Measurements from ENCODE around the gene ANXA11. TPM values are rescaled to one million over a fixed set of nuclear protein-coding genes. Genes with fewer than 3 reads are reported as not detected.

ANXA11 gene
- total RNA-seq, 4 donors from 2014 or later = 85.1 to 103 (median 87.3) TPM

GRCh38 chr10:80133206-80133605, 72.1 kb downstream of the ANXA11 start:
- no peak for TF ChIP-seq EP300 (IDR thresholded peaks at IDR 0.05)
- TF ChIP-seq POLR2A (IDR thresholded peaks at IDR 0.05) = peak in 1 of 2 donors; percentile 54
- TF ChIP-seq POLR2AphosphoS5 (IDR thresholded peaks at IDR 0.05) = peak in 1 of 3 donors; percentile 49
- Histone ChIP-seq H3K9me3 (no peaks in the 10 kb centered on the region), H3K27ac (peak overlapping the region; percentile 85), H3K36me3 (no peaks in the 10 kb centered on the region), H3K4me3 (peak overlapping the region; percentile 52), H3K27me3 (peaks cover 5% of the 10 kb centered on the region), H3K4me1 (peaks cover 55% of the 10 kb centered on the region)
- 7% methylated on average over 6 of the region's 6 CpGs for WGBS
- DNase-seq (ENCODE audit: low spot score in 2 of 2) = peak; percentile 85 to 86

GRCh38 chr10:80132299-80133139, 72.8 kb downstream of the ANXA11 start, which contains the start of gene PLAC9:
PLAC9 (plus strand) TSS chr10:80132730; CDS start chr10:80132763, 33 bp downstream.
- Histone ChIP-seq H3K9me3 (no peaks in the 10 kb centered on the region), H3K36me3 (no peaks in the 10 kb centered on the region), H3K27ac (peak within 1 kb of the TSS; percentile 85), H3K4me3 (peak within 1 kb of the TSS; percentile 52), H3K4me1 (peaks cover 53% of the 10 kb centered on the region), H3K27me3 (peaks cover 5% of the 10 kb centered on the region)
- 12% methylated on average over 27 of the region's 58 CpGs for WGBS
- no peak for TF ChIP-seq EP300 (IDR thresholded peaks at IDR 0.05)
- no peak for TF ChIP-seq POLR2AphosphoS5 (IDR thresholded peaks at IDR 0.05)
- TF ChIP-seq POLR2A (IDR thresholded peaks at IDR 0.05) = peak in 1 of 2 donors; percentile 65
- TF ChIP-seq, protein P1, sequence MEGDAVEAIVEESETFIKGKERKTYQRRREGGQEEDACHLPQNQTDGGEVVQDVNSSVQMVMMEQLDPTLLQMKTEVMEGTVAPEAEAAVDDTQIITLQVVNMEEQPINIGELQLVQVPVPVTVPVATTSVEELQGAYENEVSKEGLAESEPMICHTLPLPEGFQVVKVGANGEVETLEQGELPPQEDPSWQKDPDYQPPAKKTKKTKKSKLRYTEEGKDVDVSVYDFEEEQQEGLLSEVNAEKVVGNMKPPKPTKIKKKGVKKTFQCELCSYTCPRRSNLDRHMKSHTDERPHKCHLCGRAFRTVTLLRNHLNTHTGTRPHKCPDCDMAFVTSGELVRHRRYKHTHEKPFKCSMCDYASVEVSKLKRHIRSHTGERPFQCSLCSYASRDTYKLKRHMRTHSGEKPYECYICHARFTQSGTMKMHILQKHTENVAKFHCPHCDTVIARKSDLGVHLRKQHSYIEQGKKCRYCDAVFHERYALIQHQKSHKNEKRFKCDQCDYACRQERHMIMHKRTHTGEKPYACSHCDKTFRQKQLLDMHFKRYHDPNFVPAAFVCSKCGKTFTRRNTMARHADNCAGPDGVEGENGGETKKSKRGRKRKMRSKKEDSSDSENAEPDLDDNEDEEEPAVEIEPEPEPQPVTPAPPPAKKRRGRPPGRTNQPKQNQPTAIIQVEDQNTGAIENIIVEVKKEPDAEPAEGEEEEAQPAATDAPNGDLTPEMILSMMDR (IDR thresholded peaks at IDR 0.05) = no peak
- DNase-seq (ENCODE audit: low spot score in 2 of 2) = peak; percentile 82

GRCh38 chr10:80131499-80131901, 73.8 kb downstream of the ANXA11 start:
- no peak overlapping the region for H3K4me3 ChIP-seq
- no peaks in the 10 kb centered on the region for H3K36me3 ChIP-seq
- peaks cover 43% of the 10 kb centered on the region for H3K4me1 ChIP-seq
- H3K27me3 ChIP-seq = peaks cover 5% of the 10 kb centered on the region
- WGBS = 74% methylated on average over 6 of the region's 6 CpGs
- H3K9me3 ChIP-seq = no peaks in the 10 kb centered on the region
- peak in 1 of 2 donors; percentile 43 for DNase-seq (ENCODE audit: low spot score in 2 of 2)
- no peak for TF ChIP-seq EP300 (IDR thresholded peaks at IDR 0.05)
- TF ChIP-seq POLR2AphosphoS5 (IDR thresholded peaks at IDR 0.05) = no peak
- no peak for TF ChIP-seq POLR2A (IDR thresholded peaks at IDR 0.05)
- TF ChIP-seq, protein P1 (IDR thresholded peaks at IDR 0.05) = no peak
- H3K27ac ChIP-seq = no peak overlapping the region

DNA sequence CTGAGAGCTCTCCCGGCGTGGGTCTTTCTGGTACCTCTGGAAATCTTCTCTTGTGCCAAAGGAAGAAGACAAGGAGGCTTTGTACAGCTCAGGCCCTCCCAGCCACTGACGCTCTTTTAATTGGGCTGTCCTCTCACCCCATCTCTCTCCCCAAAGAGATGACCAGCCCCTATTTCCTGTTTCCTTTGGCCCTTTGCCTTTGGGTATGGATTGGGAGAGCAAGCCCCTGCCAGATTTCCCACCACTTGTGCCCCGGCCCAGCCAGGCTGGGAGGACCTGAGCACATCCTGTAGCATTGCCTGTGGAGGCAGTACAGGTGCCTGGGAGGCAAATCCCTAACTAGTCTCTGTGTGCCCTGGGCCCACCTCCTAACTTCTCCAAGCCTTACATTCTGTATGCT, 78.5 kb downstream of the ANXA11 start:
- H3K4me3 ChIP-seq = no peak overlapping the region

GRCh38 chr10:80122746-80123145, 82.6 kb downstream of the ANXA11 start:
- Histone ChIP-seq H3K4me3 (no peak overlapping the region), H3K27me3 (no peaks in the 10 kb centered on the region), H3K4me1 (no peaks in the 10 kb centered on the region), H3K9me3 (no peaks in the 10 kb centered on the region), H3K27ac (no peak overlapping the region), H3K36me3 (no peaks in the 10 kb centered on the region)
- WGBS = 74% methylated on average over 2 of the region's 2 CpGs
- TF ChIP-seq EP300 (IDR thresholded peaks at IDR 0.05) (no peak), POLR2A (IDR thresholded peaks at IDR 0.05) (no peak), POLR2AphosphoS5 (IDR thresholded peaks at IDR 0.05) (no peak)
- TF ChIP-seq, protein P1 (IDR thresholded peaks at IDR 0.05) = no peak
- DNase-seq (ENCODE audit: low spot score in 2 of 2) = no peak

More for the DNA sequence above, 78.5 kb downstream of the ANXA11 start:
- TF ChIP-seq POLR2AphosphoS5 (IDR thresholded peaks at IDR 0.05) = no peak
- no peak for TF ChIP-seq POLR2A (IDR thresholded peaks at IDR 0.05)
- no peak for TF ChIP-seq EP300 (IDR thresholded peaks at IDR 0.05)
- TF ChIP-seq, protein P1 (IDR thresholded peaks at IDR 0.05) = no peak
- no peaks in the 10 kb centered on the region for H3K9me3 ChIP-seq
- H3K27me3 ChIP-seq = no peaks in the 10 kb centered on the region
- H3K36me3 ChIP-seq = no peaks in the 10 kb centered on the region
- 67% methylated on average over 4 of the region's 4 CpGs for WGBS
- peaks cover 5% of the 10 kb centered on the region for H3K4me1 ChIP-seq
- H3K27ac ChIP-seq = no peak overlapping the region
- no peak for DNase-seq (ENCODE audit: low spot score in 2 of 2)
